Activated gamma-delta T cell (primary cell): ENCODE measurements around the gene EEF2.
"Not testable (repeated sequence)": the region's sequence is repeated elsewhere in the genome, so short reads cannot be mapped to it uniquely, and the experiment has no call there.

Experiments
- DNase-seq: peaks from one replicate; lab custom pipeline; 2025; lab: John Stamatoyannopoulos, UW

EEF2 gene

DNA sequence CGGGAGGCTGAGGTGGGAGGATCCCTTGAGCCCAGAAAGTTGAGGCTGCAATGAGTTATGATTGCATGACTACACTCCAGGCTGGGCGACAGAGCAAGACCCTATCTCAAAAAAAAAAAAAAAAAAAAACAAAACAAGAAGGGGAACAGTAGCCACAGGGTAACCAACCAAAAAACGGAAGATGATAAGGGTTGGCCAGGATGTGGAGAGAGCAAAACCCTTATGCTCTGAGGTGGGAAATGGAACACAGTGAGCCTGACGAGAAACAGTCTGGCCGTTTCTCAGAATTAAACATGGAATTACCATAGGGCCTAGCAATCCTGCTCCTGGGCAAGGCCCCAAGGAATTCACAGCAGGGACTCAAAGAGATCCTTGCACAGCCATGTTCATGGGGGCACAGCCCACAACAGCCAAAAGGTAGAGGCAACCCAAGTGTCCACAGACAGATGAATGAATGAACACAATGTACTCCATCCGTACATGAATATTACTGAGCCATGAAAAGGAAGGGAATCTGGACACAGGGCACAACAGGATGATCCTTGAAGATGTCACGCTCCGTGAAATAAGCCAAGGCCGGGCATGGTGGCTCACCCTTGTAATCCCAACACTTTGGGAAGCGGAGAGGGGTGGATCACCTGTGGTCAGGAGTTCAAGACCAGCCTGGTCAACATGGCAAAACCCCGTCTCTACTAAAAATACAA lies 41.1 kb downstream of the EEF2 start:
- no peak for DNase-seq

- no peak for DNase-seq
Observed at GRCh38 chr19:3942790-3943409, 42.4 kb downstream of the EEF2 start.

- not testable (repeated sequence) for DNase-seq
Observed at GRCh38 chr19:3938300-3938950, 46.8 kb downstream of the EEF2 start.

DNA sequence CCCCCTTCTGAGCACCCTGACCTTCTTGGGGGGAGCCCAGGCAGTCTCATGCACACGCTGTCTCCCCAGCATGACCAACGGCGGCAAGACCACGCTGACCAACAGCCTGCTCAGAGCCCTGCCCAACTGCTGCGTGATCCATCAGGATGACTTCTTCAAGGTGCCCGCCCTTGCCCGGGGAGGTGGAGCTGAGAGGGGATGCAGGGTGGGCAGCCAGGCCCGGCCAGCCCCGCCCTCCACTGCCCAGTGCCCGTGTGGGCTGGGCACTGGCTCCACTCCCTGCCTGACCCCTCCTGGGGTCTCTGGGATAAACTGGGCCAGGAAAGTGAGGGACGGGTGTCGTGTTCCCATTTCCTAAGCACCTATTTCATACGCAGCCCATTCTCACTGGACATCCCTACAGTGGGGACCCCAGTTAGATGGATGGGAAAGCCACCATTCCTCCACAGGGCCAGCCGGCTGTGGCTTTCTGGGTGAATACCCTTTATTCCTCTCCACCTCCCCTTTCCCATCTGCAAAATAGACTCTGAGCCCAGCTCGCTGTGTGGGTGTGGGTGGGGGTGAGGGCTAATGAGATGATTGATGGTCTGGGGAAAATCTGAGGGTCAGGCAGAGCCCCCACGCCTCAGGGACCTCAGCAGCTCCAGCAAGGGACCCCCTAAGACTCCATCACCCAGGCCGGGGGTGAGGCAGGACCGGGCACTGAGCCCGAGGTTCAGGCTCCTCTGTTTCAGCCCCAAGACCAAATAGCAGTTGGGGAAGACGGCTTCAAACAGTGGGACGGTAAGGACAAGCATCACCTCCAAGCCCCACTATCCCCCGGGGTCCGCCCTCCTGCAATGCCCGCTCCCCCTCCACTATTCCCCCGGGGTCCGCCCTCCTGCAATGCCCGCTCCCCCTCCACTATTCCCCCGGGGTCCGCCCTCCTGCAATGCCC lies 48.5 kb downstream of the EEF2 start:
- DNase-seq: no peak

GRCh38 chr19:3932931-3933810 lies 52.1 kb downstream of the EEF2 start, which contains the start of gene NMRK2:
NMRK2 (plus strand) TSS chr19:3933069; CDS start chr19:3933672, 603 bp downstream.
- no peak for DNase-seq

DNA sequence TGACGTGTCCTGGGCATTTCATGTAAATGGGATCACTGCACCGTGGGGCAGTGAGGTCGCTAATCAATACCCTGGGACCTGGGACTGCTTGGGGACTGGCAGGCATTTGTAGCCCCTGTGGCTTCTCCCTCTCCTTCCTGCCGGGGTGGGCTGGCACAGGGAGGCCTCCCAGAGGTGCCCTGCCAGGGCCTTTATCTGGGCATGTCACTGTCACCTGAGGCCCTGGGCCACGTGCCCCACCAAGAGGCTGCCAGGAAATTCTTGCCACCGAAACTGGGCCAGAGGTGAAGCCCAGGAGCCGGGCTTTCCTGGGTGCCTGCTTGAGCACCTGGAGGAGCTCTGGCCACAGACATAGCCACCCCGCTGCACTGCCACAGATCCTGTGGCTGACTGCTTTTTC lies 54.2 kb downstream of the EEF2 start:
- DNase-seq: no peak
